HepG2 (cell line): ENCODE measurements around the gene TK2. TPM values are rescaled to one million over a fixed set of nuclear protein-coding genes. Genes with fewer than 3 reads are reported as not detected.

Experiments used
- ATAC-seq: fragments of 200-7000 bp; cut with Tn5 transposase; 3 replicates; pipeline ENCODE4 v1.9.1; 2020; ENCODE audit warnings: mild to moderate bottlenecking, moderate library complexity
- BruUV-seq: library from RNA; stranded (reverse); fragments of 400-500 nt; replicated peaks from 2 replicates; lab custom pipeline; 2021; lab: Mats Ljungman, UMichigan
- CTCF ChIA-PET: fragments of 300-600 bp; formaldehyde crosslinking; extraction: SDS; loops from one replicate; lab custom pipeline; 2021; ENCODE audit warnings: low total read pairs, inconsistent platforms, low intra/inter-chr PET ratio; lab: Yijun Ruan, JAX
- POLR2A ChIA-PET: fragments of 350-600 bp; sonication (Branson Sonifier 250); formaldehyde crosslinking; loops from one replicate; lab custom pipeline; 2020; ENCODE audit warnings: antibody characterized with exemption, inconsistent platforms; lab: Yijun Ruan, JAX
- DNase-seq: peaks from one replicate; pipeline ENCODE4 v3.0.0-alpha.2; 2015; ENCODE audit warnings: low spot score
- FAIRE-seq: peaks from 3 replicates; lab custom pipeline; 2011; peaks lifted over from hg19 to GRCh38; lab: Jason Lieb, UNC
- H2AFZ ChIP-seq: one replicate; pipeline ENCODE4 v1.6.1; 2011; ENCODE audit warnings: low read length, inconsistent platforms
- H3K27ac ChIP-seq: fragments of 300-600 bp; 3 replicates; pipeline ENCODE4 v1.8.0; 2011; ENCODE audit warnings: mixed run types, mild to moderate bottlenecking, mixed read lengths, low read length, inconsistent platforms; ENCODE audit not compliant: insufficient read depth; ENCODE audit errors: extremely low read length
- H3K27me3 ChIP-seq, 2 experiments: fragments of 200-600 bp in 1 of 2; 2 replicates in 1 of 2; 3 replicates in 1 of 2; pipeline versions ENCODE4 v1.6.0 to v1.8.0; 2011; ENCODE audit warnings: low read length in 2 of 2, mild to moderate bottlenecking in 2 of 2, moderate library complexity in 2 of 2, inconsistent platforms in 1 of 2; ENCODE audit not compliant: insufficient read depth in 2 of 2, control insufficient read depth in 1 of 2
- H3K36me3 ChIP-seq, 2 experiments: fragments of 200-600 bp in 1 of 2; replicated peaks in 1 of 2; 2 replicates in 1 of 2; 3 replicates in 1 of 2; pipeline versions ENCODE4 v1.5.1 to v1.8.0; 2011; ENCODE audit warnings: low read length in 2 of 2, inconsistent platforms in 1 of 2; ENCODE audit not compliant: insufficient read depth in 2 of 2, control insufficient read depth in 1 of 2
- H3K4me1 ChIP-seq: 2 replicates; pipeline ENCODE4 v1.5.1; 2012; ENCODE audit warnings: low read length, inconsistent platforms; ENCODE audit not compliant: insufficient read depth
- H3K4me2 ChIP-seq: 2 replicates; pipeline ENCODE4 v1.6.0; 2011; ENCODE audit warnings: low read depth, low read length, inconsistent platforms
- H3K4me3 ChIP-seq, 3 experiments: fragments of 200-600 bp in 1 of 3; sonication (generic), shearing (Covaris generic) in 1 of 3; replicated peaks in 1 of 3; 2 replicates each; pipeline ENCODE4 v1.5.1; 2011 to 2016; ENCODE audit warnings: low read length in 3 of 3, inconsistent platforms in 2 of 3, low read depth in 2 of 3, mild to moderate bottlenecking in 2 of 3, control low read depth in 1 of 3, mixed read lengths in 1 of 3; ENCODE audit not compliant: insufficient read depth in 1 of 3
- H3K79me2 ChIP-seq: one replicate; pipeline ENCODE4 v1.6.1; 2011; ENCODE audit warnings: low read length, inconsistent platforms; ENCODE audit not compliant: insufficient read depth
- H3K9ac ChIP-seq: 2 replicates; pipeline ENCODE4 v1.6.0; 2011; ENCODE audit warnings: mild to moderate bottlenecking, low read depth, low read length, inconsistent platforms; ENCODE audit not compliant: insufficient read depth
- H3K9me3 ChIP-seq: 2 replicates; pipeline ENCODE4 v1.5.1; 2012; ENCODE audit warnings: mild to moderate bottlenecking, low read length
- H4K20me1 ChIP-seq: 2 replicates; pipeline ENCODE4 v1.6.0; 2011; ENCODE audit warnings: inconsistent platforms, mild to moderate bottlenecking, low read length, moderate library complexity; ENCODE audit not compliant: insufficient read depth
- E2F1 ChIP-seq: sonication (generic); formaldehyde crosslinking; IDR thresholded peaks from 2 replicates; pipeline ENCODE4 v1.5.0; 2020; ENCODE audit warnings: missing genetic modification reagents
- ETV5 ChIP-seq: IDR thresholded peaks from 2 replicates; pipeline ENCODE4 v1.6.1; 2018; ENCODE audit warnings: missing biosample characterization, missing genetic modification reagents, inconsistent platforms, borderline replicate concordance
- FOXK1 ChIP-seq: sonication (generic); formaldehyde crosslinking; IDR thresholded peaks from 2 replicates; pipeline ENCODE4 v1.4.0; 2020; ENCODE audit warnings: low read depth, missing genetic modification reagents, borderline replicate concordance
- MIER3 ChIP-seq: IDR thresholded peaks from 2 replicates; pipeline ENCODE4 v1.6.1; 2016; ENCODE audit warnings: missing compliant biosample characterization, borderline replicate concordance
- RBFOX2 ChIP-seq: fragments of 200-400 bp; formaldehyde crosslinking; IDR thresholded peaks from 2 replicates; pipeline ENCODE4 v1.6.1; 2017; ENCODE audit warnings: low read depth, mild to moderate bottlenecking, low read length
- SMYD3 ChIP-seq: sonication (generic); formaldehyde crosslinking; IDR thresholded peaks from 2 replicates; pipeline ENCODE4 v1.8.1; 2023; ENCODE audit warnings: mild to moderate bottlenecking, missing genetic modification reagents
- TCF12 ChIP-seq, 2 experiments: fragments of 450-650 bp in 1 of 2; sonication (generic) in 1 of 2; formaldehyde crosslinking in 1 of 2; IDR thresholded peaks; 2 replicates each; pipeline versions ENCODE4 v1.6.1 to v1.8.0; 2017 to 2022; ENCODE audit warnings: antibody characterized with exemption in 1 of 2, mild to moderate bottlenecking in 1 of 2, missing genetic modification reagents in 1 of 2, moderate library complexity in 1 of 2
- ZNF263 ChIP-seq: sonication (generic); formaldehyde crosslinking; IDR thresholded peaks from 2 replicates; pipeline ENCODE4 v1.4.0; 2020; ENCODE audit warnings: missing genetic modification reagents
- ZNF33A ChIP-seq: sonication (generic); formaldehyde crosslinking; IDR thresholded peaks from 2 replicates; pipeline ENCODE4 v1.5.1; 2020; ENCODE audit warnings: missing genetic modification reagents, mild to moderate bottlenecking, moderate library complexity, borderline replicate concordance
- ZNF441 ChIP-seq: sonication (generic); formaldehyde crosslinking; IDR thresholded peaks from 2 replicates; pipeline ENCODE4 v1.7.0; 2021; ENCODE audit warnings: missing genetic modification reagents, borderline replicate concordance
- ZNF484 ChIP-seq: sonication (generic); formaldehyde crosslinking; IDR thresholded peaks from 2 replicates; pipeline ENCODE4 v1.5.1; 2020; ENCODE audit warnings: mild to moderate bottlenecking, low read depth, missing genetic modification reagents, borderline replicate concordance
- ZNF598 ChIP-seq: sonication (generic); formaldehyde crosslinking; IDR thresholded peaks from 2 replicates; pipeline ENCODE4 v1.5.1; 2020; ENCODE audit warnings: mild to moderate bottlenecking, missing genetic modification reagents, borderline replicate concordance
- ZNF720 ChIP-seq: sonication (generic); formaldehyde crosslinking; IDR thresholded peaks from 2 replicates; pipeline ENCODE4 v1.4.0; 2020; ENCODE audit warnings: missing genetic modification reagents
- ZNF737 ChIP-seq: sonication (generic); formaldehyde crosslinking; IDR thresholded peaks from 2 replicates; pipeline ENCODE4 v1.5.0; 2020; ENCODE audit warnings: missing genetic modification reagents, mild to moderate bottlenecking, borderline replicate concordance
- WGBS: methylation state at CpG from one replicate; pipeline ENCODE4 v1.1.6; 2017; ENCODE audit warnings: low lambda C conversion rate; 5-methylcytosine and 5-hydroxymethylcytosine counted together
- in situ Hi-C: cut with HindIII; loops from 2 replicates; pipeline ENCODE4 v1.10.0; 2017; ENCODE audit warnings: low pct_unique_long_range_greater_than_20kb; ENCODE audit not compliant: extremely low pct_ligation_motif_present
- intact Hi-C: fragments of 100-400 bp; cut with micrococcal nuclease; formaldehyde crosslinking; loops from one replicate; pipeline ENCODE4 v1.10.0; 2022; ENCODE audit not compliant: unreplicated experiment
- polyA plus RNA-seq, 8 experiments: library from polyadenylated mRNA; depleted of rRNA in 3 of 8; stranded (reverse) in 7 of 8; unstranded in 1 of 8; fragments of >200 nt; fragmentation: Illumina TruSeq in 4 of 8; extraction: Trizol in 4 of 8; gene quantifications; 2 replicates each; pipeline versions ENCODE4 v1.2.1 to v1.2.3, GENCODE V29; 2011 to 2016; ENCODE audit warnings: low read depth in 4 of 8, missing spikeins in 1 of 8, mixed read lengths in 1 of 8; ENCODE audit not compliant: insufficient read depth in 1 of 8
- total RNA-seq, 5 experiments: library from RNA; depleted of rRNA; stranded (reverse); fragments of >200 nt; fragmentation: Illumina TruSeq; extraction: Trizol; gene quantifications; 2 replicates each; pipeline ENCODE4 v1.2.3, GENCODE V29; 2016; ENCODE audit warnings: low read depth in 1 of 5
- TF ChIP-seq, protein P1 (sequence below): sonication (generic); formaldehyde crosslinking; IDR thresholded peaks from 2 replicates; pipeline ENCODE4 v1.4.0; 2020; ENCODE audit warnings: mild to moderate bottlenecking, missing genetic modification reagents

TK2 gene
- total and polyA plus RNA-seq, 2 of the 13 experiments (the other 11 are each of a cell fraction or from before 2014, with no cell fraction given), result 18.7 to 21.0 TPM

DNA sequence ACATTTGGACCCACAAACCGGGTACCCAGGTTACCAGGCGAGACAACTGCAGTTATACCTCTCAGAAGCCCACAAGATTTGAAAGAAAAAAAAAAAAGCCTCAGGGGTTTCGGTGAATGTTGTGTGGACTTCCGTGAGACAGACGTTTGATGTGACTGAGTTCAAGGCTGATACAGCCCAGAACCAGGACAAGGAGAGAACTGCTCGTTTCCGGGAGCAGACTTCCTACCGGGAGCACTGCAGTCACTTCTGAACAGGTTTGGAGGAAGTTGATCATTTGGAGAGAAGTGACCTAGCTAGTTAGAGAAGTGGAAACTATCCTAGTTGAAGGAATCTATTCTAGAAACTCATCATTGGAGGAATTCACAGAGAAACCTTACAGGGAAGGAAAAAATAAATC is 3.3 kb upstream of the TK2 start (continued):
- no peak for TF ChIP-seq ZNF33A (CRISPR knock-in tag)
- TF ChIP-seq TCF12 (IDR thresholded peaks at IDR 0.05), result no peak
- no peak for TF ChIP-seq TCF12 (CRISPR knock-in tag; IDR thresholded peaks at IDR 0.05)
- TF ChIP-seq ZNF263 (CRISPR knock-in tag), result peak; percentile 96
- peak; percentile 65; the same call in 1 of the 2 replicates for TF ChIP-seq ETV5 (CRISPR knock-in tag)
- no peak for TF ChIP-seq MIER3 (CRISPR knock-in tag)
- peak; percentile 90 for TF ChIP-seq ZNF441 (CRISPR knock-in tag)
- no peak for TF ChIP-seq SMYD3 (CRISPR knock-in tag)

DNA sequence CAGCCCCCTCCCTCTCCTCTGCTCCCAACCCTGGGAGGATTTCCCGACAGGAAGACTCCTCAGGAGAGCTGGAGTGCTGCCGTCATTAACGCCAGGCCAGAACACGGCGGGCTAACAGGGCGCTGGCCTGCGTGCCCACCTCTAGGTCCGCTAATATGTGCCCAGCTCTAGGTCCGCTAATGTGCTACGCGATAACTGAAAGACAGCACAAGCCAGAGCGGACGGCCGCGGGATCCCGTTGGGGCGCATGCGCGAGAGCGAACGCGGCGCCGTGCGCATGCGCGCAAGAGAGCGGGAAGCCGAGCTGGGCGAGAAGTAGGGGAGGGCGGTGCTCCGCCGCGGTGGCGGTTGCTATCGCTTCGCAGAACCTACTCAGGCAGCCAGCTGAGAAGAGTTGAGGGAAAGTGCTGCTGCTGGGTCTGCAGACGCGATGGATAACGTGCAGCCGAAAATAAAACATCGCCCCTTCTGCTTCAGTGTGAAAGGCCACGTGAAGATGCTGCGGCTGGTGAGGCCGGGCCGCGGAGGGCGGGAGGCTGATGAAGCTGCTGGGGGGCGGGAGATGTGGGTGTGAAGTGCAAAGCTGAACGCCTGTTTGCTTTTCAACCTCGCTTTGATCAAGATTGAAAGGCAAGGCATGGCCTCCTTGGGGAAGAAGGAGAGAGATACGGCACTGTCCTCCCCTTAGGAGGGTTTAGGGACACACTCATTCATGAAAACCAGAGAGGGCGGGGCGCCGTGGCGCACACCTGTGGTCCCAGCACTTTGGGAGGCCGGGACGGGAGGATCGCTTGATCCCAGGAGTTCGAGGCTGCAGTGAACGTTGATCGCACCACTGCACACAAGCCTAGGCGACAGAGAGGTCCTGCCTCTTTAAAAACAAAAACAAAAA is 2.6 kb upstream of the TK2 start, which contains the start of gene CKLF:
Gene CKLF, plus strand, starts transcription at position 291 of the 892 bp plus-strand sequence. Its CDS starts 140 bp downstream, at position 431.
- CTCF ChIA-PET, result no interaction called here
- 11% methylated on average over 62 of the region's 63 CpGs for WGBS
- intact Hi-C loops (loop anchor here (2.0 kb wide), 1 partner anchor 52 kb away; the partner anchor contains the start of gene CMTM3), in situ Hi-C loops (no loop called here)
- TSS peak; percentile 52 for BruUV-seq
- peaks cover 84% of the 10 kb centered on the region for H3K4me1 ChIP-seq
- peaks cover 0 to 6% of the 10 kb centered on the region in 2 experiments; a peak in 2 of 5 replicates for H3K36me3 ChIP-seq
- peak within 1 kb of the TSS; percentile 85 for H2AFZ ChIP-seq
- H3K27ac ChIP-seq, result peak within 1 kb of the TSS; percentile 87
- peak; percentile 80 for ATAC-seq
- DNase-seq, result peak; percentile 85
- POLR2A ChIA-PET, result interaction anchor here (0.7 to 3.3 kb wide), 21 partner anchors 9 to 384 kb away, joined by 3 to 23 read pairs (median 4); partner anchors contain the start of genes CMTM3 and NAE1
- no peaks in the 10 kb centered on the region for H3K27me3 ChIP-seq
- no peaks in the 10 kb centered on the region for H3K9me3 ChIP-seq
- H3K4me3 ChIP-seq, result peak within 1 kb of the TSS; percentile 70 to 79 (median 73)
- H3K79me2 ChIP-seq, result peaks cover 24% of the 10 kb centered on the region
- H4K20me1 ChIP-seq, result no peaks in the 10 kb centered on the region
- H3K4me2 ChIP-seq, result peak within 1 kb of the TSS; percentile 94
- FAIRE-seq, result peak; percentile 67
- H3K9ac ChIP-seq, result peak within 1 kb of the TSS; percentile 85
- TF ChIP-seq FOXK1 (CRISPR knock-in tag) (no peak), ZNF598 (CRISPR knock-in tag) (peak; percentile 100), E2F1 (peak; percentile 96), ZNF737 (CRISPR knock-in tag) (peak; percentile 92; the same call in 1 of the 2 replicates), ZNF484 (CRISPR knock-in tag) (peak; percentile 89; the same call in 1 of the 2 replicates), RBFOX2 (peak; percentile 99), ZNF720 (CRISPR knock-in tag) (no peak; the same call in 1 of the 2 replicates)
- TF ChIP-seq, protein P1, sequence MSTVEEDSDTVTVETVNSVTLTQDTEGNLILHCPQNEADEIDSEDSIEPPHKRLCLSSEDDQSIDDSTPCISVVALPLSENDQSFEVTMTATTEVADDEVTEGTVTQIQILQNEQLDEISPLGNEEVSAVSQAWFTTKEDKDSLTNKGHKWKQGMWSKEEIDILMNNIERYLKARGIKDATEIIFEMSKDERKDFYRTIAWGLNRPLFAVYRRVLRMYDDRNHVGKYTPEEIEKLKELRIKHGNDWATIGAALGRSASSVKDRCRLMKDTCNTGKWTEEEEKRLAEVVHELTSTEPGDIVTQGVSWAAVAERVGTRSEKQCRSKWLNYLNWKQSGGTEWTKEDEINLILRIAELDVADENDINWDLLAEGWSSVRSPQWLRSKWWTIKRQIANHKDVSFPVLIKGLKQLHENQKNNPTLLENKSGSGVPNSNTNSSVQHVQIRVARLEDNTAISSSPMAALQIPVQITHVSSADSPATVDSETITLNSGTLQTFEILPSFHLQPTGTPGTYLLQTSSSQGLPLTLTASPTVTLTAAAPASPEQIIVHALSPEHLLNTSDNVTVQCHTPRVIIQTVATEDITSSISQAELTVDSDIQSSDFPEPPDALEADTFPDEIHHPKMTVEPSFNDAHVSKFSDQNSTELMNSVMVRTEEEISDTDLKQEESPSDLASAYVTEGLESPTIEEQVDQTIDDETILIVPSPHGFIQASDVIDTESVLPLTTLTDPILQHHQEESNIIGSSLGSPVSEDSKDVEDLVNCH (CRISPR knock-in tag), result peak; percentile 93; the same call in 1 of the 2 replicates
